ENCODE data around the gene SPRY1. TPM values are rescaled to one million over a fixed set of nuclear protein-coding genes. Genes with fewer than 3 reads are reported as not detected.

Gene SPRY1
- total RNA-seq, 1 donor from 2014 or later: 86.6 TPM

DNA sequence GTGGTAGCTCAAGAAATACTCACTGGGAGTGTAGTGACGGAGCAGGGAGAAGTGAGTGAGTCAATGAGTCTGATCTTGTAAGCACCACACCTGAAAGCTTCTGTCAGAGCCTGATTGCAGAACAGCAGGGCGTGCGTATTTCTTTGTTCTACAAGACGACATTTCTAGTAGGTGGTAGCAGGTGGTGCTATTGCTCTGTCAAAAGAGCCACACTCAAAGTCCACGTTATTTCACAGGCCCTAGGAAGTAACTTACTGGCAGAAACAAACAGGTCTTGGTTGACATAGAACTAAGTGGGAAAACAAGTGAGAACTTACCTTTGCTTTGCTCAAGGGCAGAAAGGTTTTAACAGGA lies 46.4 kb upstream of the SPRY1 start:
- Histone ChIP-seq H3K4me1 (no peaks in the 10 kb centered on the region), H3K36me3 (no peaks in the 10 kb centered on the region), H3K27me3 (ENCODE audit: low read depth) (no peaks in the 10 kb centered on the region), H3K4me3 (no peak overlapping the region), H3K27ac (no peak overlapping the region), H3K9me3 (no peaks in the 10 kb centered on the region)
- intact Hi-C loops (cut with DNase I): no loop called here
- peak; percentile 22 to 29 for ATAC-seq
- no peak for DNase-seq
- TF ChIP-seq, protein P1, sequence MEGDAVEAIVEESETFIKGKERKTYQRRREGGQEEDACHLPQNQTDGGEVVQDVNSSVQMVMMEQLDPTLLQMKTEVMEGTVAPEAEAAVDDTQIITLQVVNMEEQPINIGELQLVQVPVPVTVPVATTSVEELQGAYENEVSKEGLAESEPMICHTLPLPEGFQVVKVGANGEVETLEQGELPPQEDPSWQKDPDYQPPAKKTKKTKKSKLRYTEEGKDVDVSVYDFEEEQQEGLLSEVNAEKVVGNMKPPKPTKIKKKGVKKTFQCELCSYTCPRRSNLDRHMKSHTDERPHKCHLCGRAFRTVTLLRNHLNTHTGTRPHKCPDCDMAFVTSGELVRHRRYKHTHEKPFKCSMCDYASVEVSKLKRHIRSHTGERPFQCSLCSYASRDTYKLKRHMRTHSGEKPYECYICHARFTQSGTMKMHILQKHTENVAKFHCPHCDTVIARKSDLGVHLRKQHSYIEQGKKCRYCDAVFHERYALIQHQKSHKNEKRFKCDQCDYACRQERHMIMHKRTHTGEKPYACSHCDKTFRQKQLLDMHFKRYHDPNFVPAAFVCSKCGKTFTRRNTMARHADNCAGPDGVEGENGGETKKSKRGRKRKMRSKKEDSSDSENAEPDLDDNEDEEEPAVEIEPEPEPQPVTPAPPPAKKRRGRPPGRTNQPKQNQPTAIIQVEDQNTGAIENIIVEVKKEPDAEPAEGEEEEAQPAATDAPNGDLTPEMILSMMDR (IDR thresholded peaks at IDR 0.05): no peak

DNA sequence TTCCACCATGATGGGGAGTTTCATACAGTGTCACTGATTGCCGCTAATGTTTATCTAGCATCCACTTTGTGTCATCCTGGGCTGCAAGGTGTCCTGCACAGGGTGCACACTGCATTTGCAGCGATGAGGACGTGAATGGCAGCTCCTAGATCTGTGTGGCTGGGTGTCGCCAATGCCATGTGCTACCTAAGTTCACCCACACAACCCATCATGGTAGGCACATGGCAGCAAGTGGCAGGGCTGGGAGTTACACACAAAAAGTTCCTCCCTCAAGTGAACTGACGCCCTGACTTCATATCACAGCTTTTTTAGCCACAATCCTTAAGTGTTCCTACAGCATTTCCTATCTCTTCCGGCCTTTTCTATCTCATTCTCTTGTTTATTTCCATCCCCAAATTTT lies 45.9 kb upstream of the SPRY1 start:
- TF ChIP-seq, protein P1 (IDR thresholded peaks at IDR 0.05): no peak
- H3K27ac ChIP-seq: no peak overlapping the region
- DNase-seq: no peak
- no peak for ATAC-seq
- no peaks in the 10 kb centered on the region for H3K27me3 ChIP-seq (ENCODE audit: low read depth)
- H3K4me1 ChIP-seq: no peaks in the 10 kb centered on the region
- intact Hi-C loops (cut with DNase I): no loop called here
- no peak overlapping the region for H3K4me3 ChIP-seq
- no peaks in the 10 kb centered on the region for H3K36me3 ChIP-seq
- H3K9me3 ChIP-seq: no peaks in the 10 kb centered on the region

DNA sequence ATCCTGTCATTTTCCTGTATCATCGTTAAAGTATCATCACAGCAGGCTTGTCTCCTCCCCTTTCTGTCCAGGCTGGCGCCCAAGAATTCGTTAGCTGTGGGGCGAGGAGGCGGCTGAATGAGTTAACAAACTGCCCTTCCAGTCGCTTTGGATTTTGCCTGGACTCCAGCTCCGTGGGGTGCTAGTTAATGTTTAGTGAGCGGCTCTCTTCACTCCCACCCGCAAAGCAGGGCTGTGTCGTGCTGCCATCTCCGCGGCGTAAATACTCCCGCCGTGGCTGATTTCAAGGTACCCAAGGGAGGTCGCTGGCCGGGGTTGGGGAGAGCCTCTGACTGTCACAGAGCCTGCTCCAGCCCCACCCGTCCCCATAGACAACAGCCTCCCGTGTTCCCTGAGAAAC lies 44.9 kb upstream of the SPRY1 start:
- H3K4me1 ChIP-seq: no peaks in the 10 kb centered on the region
- no peak overlapping the region for H3K27ac ChIP-seq
- TF ChIP-seq, protein P1 (IDR thresholded peaks at IDR 0.05): no peak
- intact Hi-C loops (cut with DNase I): no loop called here
- no peaks in the 10 kb centered on the region for H3K36me3 ChIP-seq
- no peaks in the 10 kb centered on the region for H3K9me3 ChIP-seq
- no peaks in the 10 kb centered on the region for H3K27me3 ChIP-seq (ENCODE audit: low read depth)
- no peak overlapping the region for H3K4me3 ChIP-seq
- no peak for DNase-seq
- ATAC-seq: no peak

DNA sequence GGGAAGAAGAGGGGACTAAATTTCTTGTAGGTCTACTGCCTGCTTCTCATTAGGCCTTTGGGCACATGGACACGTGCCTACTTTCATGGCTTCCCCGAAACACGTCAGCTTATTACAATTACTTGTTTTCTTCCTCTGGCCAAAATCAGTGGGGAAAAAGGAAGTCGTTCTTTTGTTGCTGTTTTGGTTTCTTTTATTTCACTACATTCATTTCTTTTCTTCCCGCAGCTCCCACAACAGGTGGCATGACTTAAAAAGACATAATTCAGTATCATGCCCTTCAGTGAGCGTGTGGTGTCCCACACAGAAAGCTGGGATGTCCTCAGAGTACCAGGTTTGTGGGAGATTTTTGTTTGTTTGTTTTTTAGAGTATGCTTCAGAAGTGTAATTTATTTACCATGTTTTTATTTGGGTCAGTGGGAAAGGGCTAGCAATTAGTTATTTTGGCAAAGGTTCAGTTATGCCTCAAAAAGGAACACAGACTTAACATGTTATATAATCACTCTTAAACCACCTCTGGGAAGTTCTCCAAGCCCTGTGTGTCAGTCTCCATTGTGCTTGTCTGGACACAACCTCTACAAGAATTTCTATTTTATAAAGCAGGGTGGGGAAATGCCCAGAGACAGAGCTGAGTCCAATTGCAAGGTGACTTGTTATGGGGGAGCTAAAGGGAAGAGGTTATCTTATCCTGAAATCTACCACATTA lies 44.2 kb upstream of the SPRY1 start:
- H3K4me1 ChIP-seq: no peaks in the 10 kb centered on the region
- TF ChIP-seq, protein P1 (IDR thresholded peaks at IDR 0.05): no peak
- peak in 1 of 2 donors; percentile 69 for ATAC-seq
- no peak overlapping the region for H3K27ac ChIP-seq
- no peak for DNase-seq
- H3K36me3 ChIP-seq: no peaks in the 10 kb centered on the region
- intact Hi-C loops (cut with DNase I): no loop called here
- H3K9me3 ChIP-seq: no peaks in the 10 kb centered on the region
- H3K27me3 ChIP-seq (ENCODE audit: low read depth): no peaks in the 10 kb centered on the region
- H3K4me3 ChIP-seq: no peak overlapping the region

DNA sequence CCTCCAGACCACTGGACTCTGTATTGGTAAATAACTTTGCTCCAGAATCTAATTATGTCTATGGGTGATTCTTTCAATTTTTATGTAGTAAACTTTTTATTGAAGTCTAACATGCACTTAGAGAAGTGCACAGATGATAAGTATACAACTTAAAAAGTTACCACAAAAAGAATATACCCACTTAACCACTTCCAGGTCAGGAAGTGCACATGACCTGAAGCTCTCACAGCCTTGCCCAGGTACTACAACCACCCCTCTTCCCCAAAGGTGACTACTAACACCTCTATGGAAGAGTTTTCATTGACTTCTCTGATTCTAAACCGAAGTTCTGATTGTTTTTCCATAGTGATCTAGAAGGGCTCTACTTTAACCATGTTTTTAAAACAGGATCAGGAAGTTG lies 43.6 kb upstream of the SPRY1 start:
- Histone ChIP-seq H3K36me3 (no peaks in the 10 kb centered on the region), H3K4me3 (no peak overlapping the region), H3K27me3 (ENCODE audit: low read depth) (no peaks in the 10 kb centered on the region), H3K27ac (no peak overlapping the region), H3K4me1 (no peaks in the 10 kb centered on the region), H3K9me3 (no peaks in the 10 kb centered on the region)
- ATAC-seq (no peak), DNase-seq (no peak)
- TF ChIP-seq, protein P1 (IDR thresholded peaks at IDR 0.05): no peak
- intact Hi-C loops (cut with DNase I): no loop called here
